Suppressor macrophage treated with lipopolysaccharide for 1 hour (primary cell): ENCODE measurements around the gene PASK.

Source experiments
- DNase-seq, 3 donors: peaks; one replicate each; pipeline ENCODE4 v3.0.0-alpha.2; 2020 to 2022

PASK gene

DNA sequence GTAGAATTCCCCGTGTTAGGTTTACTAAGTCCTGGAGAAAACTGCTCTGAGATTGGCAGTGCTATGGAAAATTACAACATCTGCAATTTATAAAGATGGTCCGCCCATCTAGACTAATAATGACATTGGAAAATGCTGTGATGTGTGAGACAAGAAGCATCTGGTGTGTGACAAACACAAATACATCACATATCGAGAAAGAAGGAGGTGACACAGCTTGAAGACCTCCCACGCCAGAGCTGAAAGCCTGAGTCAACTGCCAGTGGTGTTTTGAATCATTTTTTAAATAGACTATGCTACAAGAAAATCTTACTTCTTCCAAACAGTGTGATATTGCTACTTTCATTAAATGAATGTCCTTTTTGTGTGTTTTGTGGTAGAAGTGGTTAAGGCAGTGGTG is 30.6 kb upstream of the PASK start:
- DNase-seq, result no peak

DNA sequence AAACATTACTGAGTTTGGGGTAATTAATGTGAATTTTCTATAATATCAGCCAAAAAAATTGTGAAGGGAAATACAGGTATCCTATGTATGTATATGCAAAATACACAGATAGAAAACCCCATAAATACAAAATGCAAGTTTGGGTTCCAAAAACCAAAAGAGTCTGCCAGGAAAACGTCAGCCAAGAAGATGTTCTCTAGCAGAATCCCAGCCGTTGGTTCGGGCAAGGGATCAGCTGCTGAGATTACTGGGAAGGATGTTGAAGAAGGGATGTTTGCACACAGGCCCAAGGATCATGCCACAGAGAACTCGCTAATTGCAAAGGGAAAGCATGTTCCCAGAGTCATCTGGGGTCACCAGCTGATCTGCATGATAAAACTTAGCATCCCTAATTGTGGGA is 29.7 kb upstream of the PASK start:
- DNase-seq, result no peak

DNA sequence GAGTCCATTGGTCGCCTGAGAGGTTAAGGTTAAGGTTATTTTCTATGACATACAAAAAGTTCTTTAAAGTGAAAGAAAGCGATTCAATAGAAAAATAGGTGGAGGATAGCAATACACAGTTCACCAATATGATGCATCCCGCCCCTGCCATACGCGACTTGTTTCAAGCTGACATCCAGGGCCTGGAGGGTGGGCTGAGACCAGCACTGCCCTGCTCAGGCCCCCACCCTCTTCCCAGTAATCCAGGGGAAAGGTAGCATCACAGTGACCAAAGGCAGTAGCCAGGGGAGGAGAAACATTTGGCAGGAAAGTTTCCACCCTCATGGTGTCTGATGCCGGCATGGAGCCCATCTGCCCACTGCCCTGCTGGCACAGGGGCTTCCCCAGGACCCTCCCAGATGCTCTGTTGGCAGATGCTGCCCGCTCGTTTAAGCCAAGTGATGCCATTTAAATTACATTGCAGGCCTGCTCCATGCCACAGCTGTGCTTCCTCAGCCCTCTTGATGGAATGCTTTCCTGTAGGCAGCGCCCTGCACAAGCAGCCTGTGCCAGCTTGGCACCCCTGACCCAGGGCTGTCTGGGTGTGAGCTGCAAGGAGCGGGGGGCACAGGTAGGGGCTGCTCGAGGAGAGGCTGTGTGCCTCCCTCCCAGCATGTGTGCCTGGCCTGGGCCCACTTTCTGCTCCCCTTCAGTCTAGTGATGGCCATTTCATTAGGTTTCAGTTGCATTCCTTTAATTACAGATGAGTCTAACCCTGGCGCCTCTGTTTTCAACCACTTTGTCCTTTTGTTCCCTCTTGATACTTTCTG is 28.5 kb upstream of the PASK start:
- DNase-seq, result no peak

DNA sequence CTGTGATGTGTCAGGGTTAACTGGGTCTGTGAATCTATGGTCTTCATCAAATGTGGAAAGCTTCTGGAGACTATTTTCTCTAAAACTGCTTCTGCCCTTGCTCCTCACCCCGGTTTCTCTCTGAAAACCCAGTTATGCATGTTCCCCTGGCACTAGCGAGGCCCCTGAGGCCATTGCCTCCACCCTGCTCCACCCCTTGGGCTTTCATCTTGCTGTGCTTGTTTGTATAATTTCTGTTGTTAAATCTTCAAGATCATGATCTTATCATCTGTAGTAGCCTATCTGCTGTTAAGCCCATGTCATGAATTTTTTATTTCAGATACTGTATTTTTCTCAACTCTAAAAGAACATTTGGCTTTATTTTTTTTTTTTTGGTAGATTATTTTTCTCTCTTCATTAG is 24.3 kb upstream of the PASK start:
- DNase-seq, result no peak

DNA sequence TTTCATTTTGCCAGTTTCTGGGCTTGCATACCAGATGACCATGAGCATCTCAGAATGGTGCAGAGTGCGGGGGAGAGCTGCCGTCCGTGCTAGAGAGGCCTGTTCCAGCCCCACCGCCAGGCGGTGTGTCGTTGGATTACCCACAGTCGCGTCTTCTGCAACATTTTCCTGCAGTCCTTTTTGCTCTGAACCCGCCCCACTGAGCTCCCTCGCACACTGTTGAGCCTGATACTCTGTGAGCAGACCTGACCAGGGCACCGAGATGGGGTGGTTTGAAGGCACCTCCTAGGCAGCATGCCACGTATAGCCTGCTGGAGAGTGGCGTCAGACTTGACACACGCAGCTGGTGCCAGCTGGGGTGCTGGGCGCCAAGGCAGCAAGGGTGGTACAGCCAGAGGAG is 19.1 kb upstream of the PASK start:
- DNase-seq, result no peak

DNA sequence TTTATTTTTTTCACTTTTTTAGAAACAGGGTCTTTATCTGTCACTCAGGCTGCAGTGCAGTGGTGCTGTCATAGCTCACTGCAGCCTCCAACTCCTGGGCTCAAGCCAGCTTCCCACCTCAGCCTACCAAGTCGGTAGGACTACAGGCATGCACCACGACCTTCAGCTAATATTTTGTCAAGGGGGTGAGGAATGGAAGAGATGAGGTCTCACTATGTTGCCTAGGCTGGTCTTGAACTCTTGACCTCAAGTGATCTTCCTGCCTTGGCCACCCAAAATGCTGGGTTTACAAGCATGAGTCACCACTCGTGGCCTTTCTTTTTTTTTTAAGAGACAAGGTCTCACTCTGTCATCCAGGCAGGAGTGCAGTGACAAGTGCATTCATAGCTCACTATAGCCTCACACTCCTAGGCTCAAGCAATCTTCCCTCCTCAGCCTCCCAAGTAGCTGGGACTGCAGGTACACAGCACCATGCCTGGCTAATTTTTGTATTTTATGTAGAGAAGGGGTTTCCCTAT is 14.4 kb upstream of the PASK start:
- no peak for DNase-seq

DNA sequence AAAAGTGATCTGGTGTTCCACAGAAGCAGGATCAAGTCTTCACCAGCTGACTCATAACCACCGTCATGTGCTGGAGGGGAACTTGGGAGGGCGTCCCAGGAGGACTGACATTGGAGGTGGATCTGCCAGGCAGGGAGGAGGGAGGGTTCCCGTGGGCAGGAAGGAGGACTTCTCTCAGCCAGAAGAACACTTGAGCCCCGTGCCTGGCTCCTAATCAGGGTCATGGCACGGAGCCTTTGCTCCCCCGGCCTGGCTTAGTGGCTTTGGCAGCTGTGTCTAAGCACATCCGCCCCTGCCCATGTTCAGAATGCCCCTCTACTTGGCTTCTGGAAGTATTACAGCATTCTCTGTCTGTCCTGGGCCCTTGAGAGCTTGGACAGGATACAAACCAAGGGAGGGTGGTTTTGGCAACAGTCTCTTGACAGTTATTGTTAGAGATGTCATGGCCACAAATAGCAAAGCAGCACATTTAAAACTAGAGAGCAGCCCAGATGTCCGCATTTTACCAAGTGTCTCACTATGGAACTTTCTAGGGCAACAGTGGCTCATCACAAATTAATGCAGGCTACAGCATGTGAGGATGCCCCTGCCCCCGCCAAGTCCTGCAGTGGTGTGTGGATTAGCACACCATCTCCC is 12.5 kb upstream of the PASK start:
- peak; percentile 62 to 77 (median 62) for DNase-seq

DNA sequence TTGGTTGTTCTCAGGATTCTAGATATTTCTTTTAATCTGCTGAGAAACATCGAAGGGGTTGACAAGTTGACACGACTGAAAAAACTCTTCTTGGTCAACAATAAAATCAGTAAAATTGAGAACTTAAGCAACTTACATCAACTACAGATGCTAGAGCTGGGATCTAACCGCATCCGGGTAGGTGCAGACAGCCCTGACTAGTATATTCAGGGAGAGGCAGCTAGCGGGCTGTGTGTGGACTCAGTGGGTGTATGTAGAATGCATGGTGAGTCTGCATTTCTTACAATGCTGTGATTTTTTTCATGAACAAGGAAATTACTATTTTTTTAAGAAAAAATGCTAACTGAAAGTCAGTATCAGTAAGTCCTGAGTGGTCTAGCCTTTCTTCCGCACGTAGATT is 11.0 kb upstream of the PASK start:
- no peak for DNase-seq

DNA sequence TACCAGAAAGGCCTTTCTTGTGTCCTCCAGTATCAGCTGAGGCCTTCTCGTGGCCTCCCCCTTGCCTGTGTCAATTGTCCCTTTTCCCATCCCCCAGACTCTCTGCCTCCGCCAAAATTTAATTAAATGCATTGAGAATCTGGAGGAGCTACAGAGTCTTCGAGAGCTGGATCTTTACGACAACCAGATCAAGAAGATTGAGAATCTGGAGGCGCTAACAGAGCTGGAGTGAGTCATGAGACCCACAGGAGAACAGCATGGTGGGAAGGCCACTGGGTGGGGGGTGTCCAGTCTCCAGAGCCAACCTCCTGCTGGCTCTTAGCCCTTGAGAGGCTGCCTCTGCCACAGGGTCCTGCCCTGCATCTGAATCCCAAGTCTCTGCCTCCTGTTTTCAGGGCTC is 9.8 kb upstream of the PASK start:
- no peak for DNase-seq

DNA sequence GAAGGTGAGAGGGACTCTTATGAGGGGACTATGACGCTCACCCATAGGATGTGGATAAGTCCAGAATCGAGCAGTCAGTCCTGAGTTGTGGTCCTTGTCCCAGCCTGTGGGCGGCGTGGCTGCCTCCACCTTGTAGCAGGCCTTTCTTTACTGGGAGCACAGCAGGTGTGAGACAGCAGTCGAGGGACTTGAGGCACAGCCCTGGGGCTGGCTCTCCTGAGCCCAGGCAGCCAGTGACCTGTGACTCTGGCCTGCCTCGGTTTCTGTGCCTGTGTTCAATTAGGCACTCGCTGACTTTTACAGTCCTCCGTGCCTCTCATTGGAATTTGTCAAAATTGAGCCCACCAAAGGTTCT is 9.3 kb upstream of the PASK start:
- DNase-seq, result no peak

DNA sequence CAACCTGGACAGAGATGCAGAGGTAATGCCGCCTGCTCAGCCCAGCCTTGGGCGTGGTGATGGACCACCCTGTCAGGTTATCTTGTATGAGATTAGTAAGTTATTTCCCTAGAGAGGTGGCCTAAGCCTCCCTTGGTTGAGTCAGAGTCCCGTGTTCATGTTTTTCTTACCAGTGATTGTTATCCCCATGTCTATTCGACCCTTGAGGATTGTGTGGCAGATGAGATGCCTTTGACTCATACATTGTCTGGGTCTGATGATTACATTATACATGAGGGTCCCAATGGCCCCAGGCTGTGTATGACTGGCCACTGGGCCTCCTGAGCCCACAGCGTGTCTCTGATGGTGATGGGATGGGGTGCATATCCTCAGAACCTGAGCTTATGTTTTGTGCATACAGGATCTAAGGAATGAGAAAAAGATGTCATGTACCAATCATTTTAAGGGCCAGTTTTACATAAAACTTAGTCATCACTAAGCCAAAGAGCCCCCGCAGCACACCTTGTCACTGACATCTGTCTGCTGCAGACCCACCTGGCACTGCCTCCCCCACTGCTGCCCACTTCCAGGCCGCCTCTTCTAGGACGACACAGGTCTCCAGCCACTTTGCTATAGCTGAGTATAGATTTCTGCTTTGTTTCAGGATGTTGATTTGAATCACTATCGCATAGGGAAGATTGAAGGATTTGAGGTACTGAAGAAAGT is 8.7 kb upstream of the PASK start:
- DNase-seq, result no peak

DNA sequence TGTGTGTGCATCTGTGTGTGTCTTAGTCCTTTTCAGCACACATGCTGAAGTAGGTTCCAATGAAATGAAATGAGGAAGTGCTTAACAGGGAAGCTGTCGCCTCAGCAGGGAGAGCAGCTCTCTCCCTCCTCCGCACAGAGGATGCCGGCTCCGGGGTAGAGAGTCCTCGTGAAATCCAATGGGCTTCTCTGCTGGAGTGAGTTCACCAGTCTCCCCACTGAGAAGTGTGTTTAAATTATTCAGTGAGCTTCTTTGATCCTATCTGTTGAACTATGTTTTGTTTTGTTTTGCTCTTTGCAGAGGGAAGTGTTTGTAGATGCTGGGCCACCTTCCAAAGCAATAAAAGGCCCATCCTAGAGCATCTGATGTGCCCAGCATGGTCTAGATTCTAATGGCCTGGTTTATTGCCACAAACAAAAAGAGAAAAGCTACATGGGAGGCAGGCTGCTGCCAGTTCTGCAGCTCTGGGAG is 7.7 kb upstream of the PASK start:
- DNase-seq, result peak; percentile 70 to 75 (median 73)

DNA sequence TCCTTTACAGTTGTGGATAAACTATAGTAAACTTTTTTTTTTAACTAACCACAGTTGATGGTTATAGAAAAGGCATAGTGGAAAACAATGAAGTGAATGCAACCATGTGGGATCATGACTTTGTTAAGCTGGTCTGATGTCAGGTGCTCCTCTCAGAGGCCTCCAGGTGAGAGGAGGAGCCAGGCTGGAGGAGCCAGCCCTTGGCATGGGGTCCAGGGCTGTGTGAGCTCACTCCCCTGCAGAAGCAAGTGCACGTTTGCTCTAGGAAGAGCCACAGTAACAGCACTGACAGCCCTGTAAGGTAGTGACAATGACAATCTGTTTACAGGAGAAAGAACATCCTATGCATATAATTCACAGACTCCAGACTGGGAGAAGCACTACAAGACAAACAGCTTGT is 6.7 kb upstream of the PASK start:
- DNase-seq, result no peak

DNA sequence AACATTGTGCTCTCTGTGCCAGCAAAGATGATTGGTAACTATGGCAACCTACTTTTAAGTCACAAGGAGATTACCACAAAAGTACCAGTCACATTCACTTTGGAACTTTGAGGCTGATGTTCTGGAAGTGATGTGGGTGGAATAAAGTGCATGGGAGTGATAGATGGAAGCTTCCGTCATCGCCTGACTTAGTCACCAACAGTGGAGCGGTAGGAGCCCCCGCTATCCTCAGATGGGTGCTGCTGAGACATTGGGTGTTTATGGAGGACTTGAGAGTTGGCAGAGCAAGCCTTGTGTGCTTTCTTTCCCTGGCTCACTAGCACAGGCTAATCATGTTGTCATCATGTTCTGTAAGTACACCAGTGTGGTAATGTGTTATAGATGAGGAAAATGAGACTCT is 5.6 kb upstream of the PASK start:
- DNase-seq, result no peak

DNA sequence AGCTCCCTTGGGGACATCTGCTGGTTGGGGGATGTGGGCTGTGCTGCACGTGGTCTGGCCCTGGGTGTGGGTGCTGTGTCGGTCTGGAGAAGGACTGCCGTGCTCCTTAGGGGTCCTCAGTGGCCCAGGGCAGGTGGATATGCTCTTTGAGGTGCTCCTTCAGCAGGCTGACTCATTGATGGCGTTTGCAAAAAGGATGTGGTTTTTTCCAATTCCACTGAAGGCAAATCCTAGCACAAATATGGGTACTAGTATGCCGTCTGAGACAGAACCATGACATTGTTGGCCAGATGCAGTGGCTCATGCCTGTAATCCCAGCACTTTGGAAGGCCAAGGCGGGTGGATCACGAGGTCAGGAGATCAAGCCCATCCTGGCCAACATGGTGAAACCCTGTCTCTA is 4.3 kb upstream of the PASK start:
- no peak for DNase-seq

DNA sequence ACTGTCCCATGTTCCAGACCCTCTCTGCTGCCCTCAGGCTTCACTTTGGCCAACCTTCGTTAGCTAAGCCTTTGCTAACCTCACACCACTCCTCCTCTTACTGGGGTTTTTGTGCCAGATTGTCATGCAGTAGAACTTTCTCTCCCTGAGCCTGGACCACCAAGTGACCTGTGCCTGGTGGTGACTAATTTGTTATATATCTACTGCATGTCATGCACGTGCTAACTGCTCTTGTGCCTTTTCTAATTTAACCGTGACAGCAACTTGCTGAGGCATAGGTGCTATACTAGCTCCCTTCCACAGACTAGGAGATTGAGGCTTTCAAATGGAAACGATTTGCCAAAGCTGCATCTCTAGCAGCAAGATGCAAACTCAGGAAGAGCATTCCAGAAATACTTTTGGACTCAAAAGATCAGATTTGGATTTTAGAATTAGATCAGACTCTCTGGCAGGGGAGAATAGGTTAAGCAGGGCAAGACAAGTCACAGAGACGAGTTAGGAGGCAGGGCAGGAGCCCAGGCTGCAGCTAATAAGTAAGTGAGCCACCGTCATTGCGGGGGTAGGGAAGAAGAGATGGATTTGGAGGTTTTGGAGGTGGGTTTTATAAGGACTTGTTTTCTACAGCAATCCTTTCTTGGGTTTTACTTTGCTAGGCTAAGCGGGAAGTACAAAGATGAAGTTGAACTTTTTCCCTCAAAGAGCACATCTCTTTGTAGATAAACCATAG is 2.8 kb upstream of the PASK start:
- no peak for DNase-seq

DNA sequence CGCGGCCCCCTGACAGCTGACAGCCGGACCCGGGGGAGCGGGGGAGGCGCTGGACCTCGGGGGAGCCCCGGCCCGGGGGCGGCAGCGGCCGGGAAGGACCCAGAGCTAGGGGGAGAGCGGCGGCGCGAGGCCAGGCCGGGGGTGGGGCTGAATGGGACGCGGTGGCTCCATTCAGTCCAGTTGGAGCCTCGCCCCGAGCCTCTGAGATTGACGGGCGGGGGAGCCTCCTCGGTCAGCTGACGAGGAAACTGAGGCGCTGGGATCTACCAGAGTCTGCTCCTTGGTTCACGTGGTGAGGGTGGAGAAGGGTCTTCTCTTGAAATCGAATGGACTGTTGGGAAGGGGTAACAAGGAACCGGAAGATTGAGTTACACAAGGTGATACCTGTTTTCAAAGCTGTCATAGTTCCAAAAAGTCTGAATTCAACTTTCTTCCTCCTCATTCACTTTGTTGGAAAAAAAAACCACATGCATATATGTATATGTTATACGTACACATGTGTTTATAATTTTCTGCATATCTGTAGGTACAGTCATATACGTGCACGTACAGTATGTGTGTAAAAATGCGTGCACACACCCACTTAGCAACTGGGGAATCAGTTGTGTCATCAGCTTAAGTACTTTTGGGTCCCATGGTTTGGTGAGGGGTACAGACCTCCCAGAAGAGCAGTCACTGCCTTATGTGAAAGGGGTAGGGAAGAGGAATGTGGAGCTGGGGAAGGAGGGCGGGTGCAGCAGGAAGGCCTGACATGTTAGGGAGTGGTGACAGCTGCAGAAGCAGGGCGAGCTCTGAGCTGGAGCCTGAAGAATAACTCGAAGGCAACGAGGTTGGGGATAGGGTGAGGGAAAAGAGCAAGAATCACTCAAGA is 1.6 kb upstream of the PASK start:
- peak in 2 of 3 donors; percentile 71 to 86 for DNase-seq

DNA sequence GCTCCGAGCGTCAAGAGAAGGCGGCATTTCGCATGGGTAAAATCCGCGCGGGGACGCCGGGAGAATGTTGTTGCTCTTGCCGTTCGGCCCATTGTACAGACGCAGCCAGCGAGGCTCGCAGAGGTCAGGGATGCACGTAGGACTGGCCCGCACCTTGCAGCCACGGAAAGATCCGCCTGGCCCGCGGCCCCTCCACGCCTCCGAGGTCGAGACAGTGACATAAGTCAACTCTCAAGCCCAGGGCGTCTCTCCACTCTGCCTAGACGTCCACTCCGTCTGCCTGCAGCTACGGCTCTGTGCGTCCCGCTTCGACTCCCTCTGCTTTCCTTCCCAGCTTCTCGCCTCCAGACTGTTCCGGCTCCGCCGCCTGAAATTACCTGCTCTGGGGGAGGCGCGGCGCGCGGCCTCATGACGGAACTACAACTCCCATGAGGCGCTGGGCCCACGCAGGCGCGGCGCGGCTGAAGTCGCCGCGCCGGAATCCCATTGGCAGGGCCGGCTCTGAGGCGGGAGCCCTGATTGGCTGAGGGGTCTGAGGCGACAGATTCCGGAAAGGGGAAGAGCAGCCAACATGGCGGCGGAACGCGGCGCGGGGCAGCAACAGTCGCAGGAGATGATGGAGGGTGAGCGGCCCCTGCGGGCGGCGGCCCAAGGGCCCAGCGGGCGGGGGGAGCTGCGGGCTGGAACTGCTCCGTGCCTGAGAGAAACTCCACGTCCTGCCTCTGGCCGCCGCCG is 820 bp upstream of the PASK start, which contains the start of gene PPP1R7:
Gene PPP1R7, plus strand, starts transcription at position 543 of the 735 bp plus-strand sequence. Its CDS starts 29 bp downstream, at position 572.
- DNase-seq, result peak; percentile 96 to 97 (median 97)

DNA sequence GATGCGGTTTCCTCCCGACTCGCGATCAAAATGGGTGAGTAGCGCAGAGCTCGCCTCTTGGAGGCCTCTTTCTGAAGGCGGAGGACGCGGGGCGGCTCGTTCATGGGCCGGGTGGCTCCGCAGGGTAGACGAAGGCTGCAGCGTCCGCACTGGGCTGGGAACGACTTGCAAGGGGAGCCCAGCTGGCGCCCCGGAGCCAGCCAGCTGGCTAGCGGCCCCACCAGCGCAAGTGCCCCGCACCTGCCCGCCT is 328 bp upstream of the PASK start:
- no peak for DNase-seq

DNA sequence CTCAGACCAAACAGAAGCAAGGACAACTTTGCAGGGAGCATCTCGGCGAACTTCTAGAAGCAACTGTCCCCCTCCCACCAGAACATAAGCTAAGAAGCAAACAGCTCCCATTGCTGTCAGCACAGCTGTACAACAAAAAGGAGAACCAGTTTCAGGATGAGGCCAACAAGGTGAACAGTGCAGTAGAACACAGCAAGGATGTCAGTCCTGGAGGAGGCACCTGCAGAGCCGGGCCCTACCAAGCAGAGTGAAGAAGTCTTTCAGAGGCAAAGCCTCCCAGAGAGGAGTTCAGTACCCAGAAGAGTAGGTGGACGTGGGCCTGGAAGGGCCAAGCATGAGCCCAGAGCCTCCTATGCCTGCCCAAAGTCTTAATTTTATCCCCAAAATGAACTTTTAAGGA is 1.0 kb downstream of the PASK start:
- DNase-seq, result no peak

DNA sequence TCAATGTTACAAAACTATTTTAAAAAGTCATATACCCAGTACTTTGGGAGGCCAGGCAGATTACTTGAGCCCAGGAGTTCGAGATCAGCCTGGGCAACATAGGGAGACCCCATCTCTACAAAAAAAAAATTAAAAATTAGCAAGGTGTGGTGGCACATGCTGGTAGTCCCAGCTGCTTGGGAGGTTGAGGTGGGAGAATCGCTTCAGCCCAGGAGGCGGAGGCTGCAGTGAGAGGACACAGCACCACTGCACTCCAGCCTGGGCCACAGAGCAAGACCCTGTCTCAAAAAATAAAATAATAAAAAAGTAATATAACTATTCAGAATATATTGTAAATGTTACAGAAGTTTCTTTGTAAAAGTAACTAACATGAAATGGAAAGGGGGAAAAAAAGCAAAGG is 1.9 kb downstream of the PASK start:
- DNase-seq, result no peak

DNA sequence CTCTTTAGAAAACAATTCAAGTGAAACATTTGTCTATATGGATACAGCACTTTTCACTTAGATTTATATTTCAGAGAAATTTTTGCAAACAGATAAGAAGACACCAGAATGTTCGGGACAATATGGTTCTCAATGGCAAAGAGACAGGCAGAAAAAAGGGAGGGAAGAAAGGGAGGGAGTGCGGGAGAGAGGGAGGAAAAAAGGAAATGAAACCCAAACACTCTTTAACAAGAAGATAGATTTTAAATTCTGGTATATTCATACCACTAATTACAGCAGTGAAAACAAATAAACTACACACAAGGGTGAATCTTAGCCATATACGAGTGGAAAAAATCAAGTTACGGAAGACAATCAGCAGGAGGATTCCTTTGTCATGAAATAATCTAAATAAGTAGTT is 3.0 kb downstream of the PASK start:
- DNase-seq, result no peak
